ENCODE measurements around the gene GPR39. TPM values are rescaled to one million over a fixed set of nuclear protein-coding genes. Genes with fewer than 3 reads are reported as not detected.
A peak's percentile ranks its signal among the peaks of the same experiment; 100 is the strongest.
"Not testable (repeated sequence)": the region's sequence is repeated elsewhere in the genome, so short reads cannot be mapped to it uniquely, and the experiment has no call there.

GPR39 gene
- total RNA-seq, result 10 to 100 TPM; 22.1 to 22.3 TPM
- long read RNA-seq, partial matches to known transcripts, result 0 of 13 reads
- long read RNA-seq, other reads (novel, unspliced or antisense), result 12 of 13 reads

- ATAC-seq (no peak), DNase-seq (peak; percentile 43 to 51)
- intact Hi-C loops (cut with DNase I, micrococcal nuclease), result no loop called here
Measured at GRCh38 chr2:132416723-132417395, at the start of gene GPR39. Gene GPR39, plus strand, starts transcription at chr2:132416805.

- intact Hi-C loops (cut with DNase I, micrococcal nuclease), result no loop called here
- ATAC-seq, result no peak
Measured at GRCh38 chr2:132368191-132368590, 48.4 kb upstream of the GPR39 start.

GRCh38 chr2:132372276-132372675 lies 44.3 kb upstream of the GPR39 start:
- intact Hi-C loops (cut with DNase I, micrococcal nuclease), result no loop called here
- ATAC-seq, result no peak
- DNase-seq, result no peak

More at GRCh38 chr2:132368191-132368590, 48.4 kb upstream of the GPR39 start:
- no peak for DNase-seq

- DNase-seq (no peak), ATAC-seq (peak; percentile 19)
- intact Hi-C loops (cut with DNase I, micrococcal nuclease), result no loop called here
Measured at GRCh38 chr2:132373391-132374135, 43.0 kb upstream of the GPR39 start.

- intact Hi-C loops (cut with DNase I, micrococcal nuclease), result no loop called here
- no peak for DNase-seq
- ATAC-seq, result peak; percentile 97
Measured at GRCh38 chr2:132374151-132374550, 42.5 kb upstream of the GPR39 start.

- intact Hi-C loops (cut with DNase I, micrococcal nuclease), result no loop called here
- ATAC-seq (peak; percentile 51), DNase-seq (no peak)
Measured at GRCh38 chr2:132374551-132374950, 42.1 kb upstream of the GPR39 start.

GRCh38 chr2:132374961-132375360 lies 41.6 kb upstream of the GPR39 start:
- intact Hi-C loops (cut with DNase I, micrococcal nuclease), result no loop called here
- ATAC-seq (no peak), DNase-seq (no peak)

GRCh38 chr2:132381376-132381775 lies 35.2 kb upstream of the GPR39 start:
- DNase-seq (no peak), ATAC-seq (no peak)
- intact Hi-C loops (cut with DNase I, micrococcal nuclease), result no loop called here

GRCh38 chr2:132383956-132384355 lies 32.6 kb upstream of the GPR39 start:
- ATAC-seq (no peak), DNase-seq (no peak)
- intact Hi-C loops (cut with DNase I, micrococcal nuclease), result no loop called here

GRCh38 chr2:132384491-132385151 lies 32.0 kb upstream of the GPR39 start:
- ATAC-seq, result no peak
- intact Hi-C loops (cut with DNase I, micrococcal nuclease), result no loop called here
- DNase-seq, result no peak

- ATAC-seq (no peak), DNase-seq (no peak)
- intact Hi-C loops (cut with DNase I, micrococcal nuclease), result no loop called here
Measured at GRCh38 chr2:132387126-132387525, 29.5 kb upstream of the GPR39 start.

GRCh38 chr2:132390076-132390475 lies 26.5 kb upstream of the GPR39 start:
- DNase-seq (no peak), ATAC-seq (no peak)
- intact Hi-C loops (cut with DNase I, micrococcal nuclease), result no loop called here

- ATAC-seq, result no peak
- intact Hi-C loops (cut with DNase I, micrococcal nuclease), result no loop called here
- DNase-seq, result no peak
Measured at GRCh38 chr2:132391378-132391777, 25.2 kb upstream of the GPR39 start.

GRCh38 chr2:132392221-132392620 lies 24.4 kb upstream of the GPR39 start:
- intact Hi-C loops (cut with DNase I, micrococcal nuclease), result no loop called here
- ATAC-seq, result no peak
- no peak for DNase-seq

GRCh38 chr2:132392879-132393278 lies 23.7 kb upstream of the GPR39 start:
- intact Hi-C loops (cut with DNase I, micrococcal nuclease), result no loop called here
- no peak for ATAC-seq
- DNase-seq, result no peak

- not testable (repeated sequence) for ATAC-seq
Measured at GRCh38 chr2:132397042-132397441, 19.6 kb upstream of the GPR39 start.

GRCh38 chr2:132400169-132400900 lies 16.3 kb upstream of the GPR39 start:
- ATAC-seq (peak; percentile 56), DNase-seq (no peak)
- intact Hi-C loops (cut with DNase I, micrococcal nuclease), result no loop called here

More at GRCh38 chr2:132397042-132397441, 19.6 kb upstream of the GPR39 start:
- intact Hi-C loops (cut with DNase I, micrococcal nuclease); DNase-seq: not testable (repeated sequence)

GRCh38 chr2:132400901-132401240 lies 15.7 kb upstream of the GPR39 start:
- DNase-seq (no peak), ATAC-seq (no peak)
- intact Hi-C loops (cut with DNase I, micrococcal nuclease), result no loop called here

GRCh38 chr2:132401326-132401725 lies 15.3 kb upstream of the GPR39 start:
- intact Hi-C loops (cut with DNase I, micrococcal nuclease), result no loop called here
- DNase-seq (no peak), ATAC-seq (no peak)

Measured in left colon (tissue), 2 donors.